Caco-2 (cell line): ENCODE results near the gene RSRP1. TPM values are rescaled to one million over a fixed set of nuclear protein-coding genes. Genes with fewer than 3 reads are reported as not detected.

Experiments used
- BruUV-seq: library from RNA; stranded (reverse); fragments of 400-500 nt; replicated peaks from 2 replicates; lab custom pipeline; 2021; lab: Mats Ljungman, UMichigan
- CTCF ChIA-PET: fragments of 300-600 bp; sonication (Branson Sonifier 250); formaldehyde crosslinking; loops from one replicate; lab custom pipeline; 2022; ENCODE audit warnings: antibody characterized with exemption; lab: Charles Lee
- POLR2A ChIA-PET: fragments of 300-600 bp; sonication (Branson Sonifier 250); formaldehyde crosslinking; loops from one replicate; lab custom pipeline; 2022; ENCODE audit warnings: antibody characterized with exemption; lab: Charles Lee
- DNase-seq, 2 experiments: peaks; one replicate each; pipeline versions ENCODE4 v3.0.0 to v3.0.0-alpha.2; 2020 to 2022
- H3K27me3 ChIP-seq: replicated peaks from 2 replicates; pipeline ENCODE4 v1.6.0; 2011; ENCODE audit warnings: low read length; ENCODE audit not compliant: control insufficient read depth, insufficient read depth
- H3K36me3 ChIP-seq: 2 replicates; pipeline ENCODE4 v1.5.1; 2011; ENCODE audit warnings: low read length; ENCODE audit not compliant: control insufficient read depth, insufficient read depth
- H3K4me1 ChIP-seq: fragments of 250-450 bp; sonication (Bioruptor Pico); 2 replicates; pipeline ENCODE4 v1.5.1; 2020; ENCODE audit warnings: mild to moderate bottlenecking
- H3K4me3 ChIP-seq: 2 replicates; pipeline ENCODE4 v1.5.1; 2011; ENCODE audit warnings: low read depth, mild to moderate bottlenecking, control low read depth, low read length
- H3K9me3 ChIP-seq: fragments of 250-450 bp; sonication (Bioruptor Pico); 2 replicates; pipeline ENCODE4 v1.5.1; 2020; ENCODE audit warnings: mild to moderate bottlenecking, moderate library complexity
- H3K27ac Mint-ChIP-seq: one replicate; pipeline ENCODE4 v1.8.0; 2022; ENCODE audit warnings: mixed read lengths; ENCODE audit not compliant: unreplicated experiment
- H3K27me3 Mint-ChIP-seq: one replicate; pipeline ENCODE4 v1.8.0; 2022; ENCODE audit warnings: mixed read lengths; ENCODE audit not compliant: insufficient read depth, unreplicated experiment
- H3K36me3 Mint-ChIP-seq: one replicate; pipeline ENCODE4 v1.8.0; 2022; ENCODE audit warnings: mild to moderate bottlenecking, mixed read lengths; ENCODE audit not compliant: insufficient read depth, unreplicated experiment
- H3K4me1 Mint-ChIP-seq: one replicate; pipeline ENCODE4 v1.8.0; 2022; ENCODE audit warnings: low read depth, mixed read lengths; ENCODE audit not compliant: unreplicated experiment
- H3K4me3 Mint-ChIP-seq: one replicate; pipeline ENCODE4 v1.8.0; 2022; ENCODE audit warnings: mild to moderate bottlenecking, moderate library complexity, mixed read lengths; ENCODE audit not compliant: unreplicated experiment
- H3K9me3 Mint-ChIP-seq: one replicate; pipeline ENCODE4 v1.8.0; 2022; ENCODE audit warnings: mixed read lengths; ENCODE audit not compliant: unreplicated experiment
- intact Hi-C: fragments of 100-400 bp; cut with micrococcal nuclease; formaldehyde crosslinking; loops from one replicate; pipeline ENCODE4 v1.10.0; 2022; ENCODE audit not compliant: unreplicated experiment
- total RNA-seq: library from RNA; stranded (reverse); gene quantifications from 2 replicates; pipeline ENCODE4 v1.2.3, GENCODE V29; 2022
- TF ChIP-seq, protein P1 (sequence below), 2 experiments: fragments of 200-600 bp in 1 of 2; IDR thresholded peaks; 1 replicate in 1 of 2; 2 replicates in 1 of 2; pipeline versions ENCODE4 v1.5.1 to v1.8.0; 2011 to 2022; ENCODE audit warnings: antibody characterized with exemption in 1 of 2, control low read depth in 1 of 2, inconsistent platforms in 1 of 2, low read depth in 1 of 2, low read length in 1 of 2, mild to moderate bottlenecking in 1 of 2, moderate library complexity in 1 of 2; ENCODE audit not compliant: insufficient read depth in 1 of 2, severe bottlenecking in 1 of 2, unreplicated experiment in 1 of 2

The RSRP1 gene
- total RNA-seq, 1 experiment from 2014 or later: 61.1 TPM

DNA sequence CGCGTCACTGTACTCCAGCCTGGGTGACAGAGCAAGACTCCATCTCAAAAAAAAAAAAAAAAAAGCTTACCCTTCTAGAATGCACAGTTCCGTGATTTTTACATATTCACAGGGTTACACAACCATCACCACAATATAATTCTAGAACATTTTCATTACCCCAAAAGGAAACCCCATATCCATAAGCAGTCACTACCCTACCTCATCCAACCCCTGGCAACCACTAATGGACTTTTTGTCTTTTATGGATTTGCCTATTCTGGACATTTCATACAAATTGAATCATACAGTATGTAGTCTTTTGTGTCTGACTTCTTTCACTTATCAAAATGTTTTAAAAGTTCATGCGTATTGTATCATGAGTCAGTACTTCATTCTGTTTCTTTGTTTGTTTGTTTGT lies 37.7 kb downstream of the RSRP1 start:
- no peaks in the 10 kb centered on the region for H3K9me3 ChIP-seq
- Mint-ChIP-seq H3K27me3 (no peaks in the 10 kb centered on the region), H3K4me3 (no peak overlapping the region), H3K9me3 (no peaks in the 10 kb centered on the region), H3K4me1 (no peaks in the 10 kb centered on the region), H3K36me3 (peaks cover 16% of the 10 kb centered on the region), H3K27ac (no peak overlapping the region)
- CTCF ChIA-PET: no interaction called here
- POLR2A ChIA-PET: no interaction called here
- peaks cover 23% of the 10 kb centered on the region for H3K4me1 ChIP-seq
- BruUV-seq: no TSS peak
- no peaks in the 10 kb centered on the region for H3K36me3 ChIP-seq
- TF ChIP-seq, protein P1, sequence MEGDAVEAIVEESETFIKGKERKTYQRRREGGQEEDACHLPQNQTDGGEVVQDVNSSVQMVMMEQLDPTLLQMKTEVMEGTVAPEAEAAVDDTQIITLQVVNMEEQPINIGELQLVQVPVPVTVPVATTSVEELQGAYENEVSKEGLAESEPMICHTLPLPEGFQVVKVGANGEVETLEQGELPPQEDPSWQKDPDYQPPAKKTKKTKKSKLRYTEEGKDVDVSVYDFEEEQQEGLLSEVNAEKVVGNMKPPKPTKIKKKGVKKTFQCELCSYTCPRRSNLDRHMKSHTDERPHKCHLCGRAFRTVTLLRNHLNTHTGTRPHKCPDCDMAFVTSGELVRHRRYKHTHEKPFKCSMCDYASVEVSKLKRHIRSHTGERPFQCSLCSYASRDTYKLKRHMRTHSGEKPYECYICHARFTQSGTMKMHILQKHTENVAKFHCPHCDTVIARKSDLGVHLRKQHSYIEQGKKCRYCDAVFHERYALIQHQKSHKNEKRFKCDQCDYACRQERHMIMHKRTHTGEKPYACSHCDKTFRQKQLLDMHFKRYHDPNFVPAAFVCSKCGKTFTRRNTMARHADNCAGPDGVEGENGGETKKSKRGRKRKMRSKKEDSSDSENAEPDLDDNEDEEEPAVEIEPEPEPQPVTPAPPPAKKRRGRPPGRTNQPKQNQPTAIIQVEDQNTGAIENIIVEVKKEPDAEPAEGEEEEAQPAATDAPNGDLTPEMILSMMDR (IDR thresholded peaks at IDR 0.05; ENCODE audit: insufficient read depth in 1 of 2, low read depth in 1 of 2, low read length in 1 of 2, severe bottlenecking in 1 of 2, unreplicated experiment in 1 of 2): no peak
- intact Hi-C loops: no loop called here
- DNase-seq: no peak
- no peaks in the 10 kb centered on the region for H3K27me3 ChIP-seq
- H3K4me3 ChIP-seq: no peak overlapping the region

DNA sequence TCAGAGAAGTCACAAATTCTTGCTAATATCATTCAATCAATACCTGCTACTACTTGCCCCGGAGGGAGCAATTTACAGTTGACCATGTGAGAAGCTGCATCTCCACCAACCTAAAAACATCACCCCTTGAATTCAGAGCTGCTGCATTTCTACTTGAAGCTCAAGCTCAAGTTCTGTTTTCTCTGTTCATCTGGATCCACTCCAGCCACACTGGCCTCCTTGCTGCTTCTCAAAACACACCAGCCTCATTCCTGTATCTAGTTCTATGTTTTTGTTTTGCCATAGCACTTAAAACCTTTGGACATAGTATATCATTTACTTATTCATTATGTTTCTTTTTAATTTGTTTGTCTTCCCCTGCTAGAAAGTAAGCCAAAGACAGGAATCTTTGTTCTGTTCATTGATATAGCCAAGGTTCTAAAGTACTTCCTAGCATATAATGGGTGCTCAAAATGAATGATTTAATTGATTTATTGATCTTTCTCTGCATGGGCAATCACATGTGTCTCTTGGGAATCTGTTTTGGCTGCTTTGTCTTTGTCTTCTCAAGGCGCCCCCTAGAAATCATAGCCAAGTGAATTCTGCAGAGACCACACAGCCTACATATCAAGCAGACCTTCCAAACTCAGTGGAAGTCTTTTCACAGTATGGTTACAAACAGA lies 38.6 kb downstream of the RSRP1 start:
- H3K4me1 Mint-ChIP-seq: no peaks in the 10 kb centered on the region
- BruUV-seq: no TSS peak

DNA sequence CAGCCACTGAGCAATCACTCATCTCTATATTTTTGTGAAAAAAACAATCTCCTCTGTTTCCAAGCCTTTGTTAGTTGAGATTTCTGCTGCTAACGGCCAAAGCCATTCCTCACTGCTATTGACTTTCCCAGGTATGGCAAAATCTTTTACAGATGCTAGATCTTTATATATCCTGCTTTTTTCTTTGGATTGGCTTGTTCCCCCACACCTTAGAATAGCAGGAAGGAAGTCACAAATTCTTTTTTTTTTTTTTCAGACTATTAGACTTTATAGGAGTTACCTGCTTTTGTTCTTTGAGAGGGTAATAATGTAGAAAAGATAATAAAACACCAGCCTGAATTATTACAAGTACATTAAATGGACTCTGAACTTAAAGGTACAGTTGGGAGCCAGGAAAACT lies 39.2 kb downstream of the RSRP1 start:
- DNase-seq: no peak
- TF ChIP-seq, protein P1 (IDR thresholded peaks at IDR 0.05; ENCODE audit: insufficient read depth in 1 of 2, low read depth in 1 of 2, low read length in 1 of 2, severe bottlenecking in 1 of 2, unreplicated experiment in 1 of 2): no peak
- no peak overlapping the region for H3K4me3 ChIP-seq
- H3K27me3 Mint-ChIP-seq: no peaks in the 10 kb centered on the region
- ChIA-PET POLR2A (no interaction called here), CTCF (interaction anchor here (0.7 kb wide), 1 partner anchor 10 kb away, joined by 3 read pairs; no protein-coding TSS in a partner anchor)
- intact Hi-C loops: no loop called here
- H3K9me3 Mint-ChIP-seq: no peaks in the 10 kb centered on the region
- no TSS peak for BruUV-seq
- H3K4me1 Mint-ChIP-seq: no peaks in the 10 kb centered on the region
- H3K27me3 ChIP-seq: no peaks in the 10 kb centered on the region
- peaks cover 19% of the 10 kb centered on the region for H3K4me1 ChIP-seq
- H3K9me3 ChIP-seq: no peaks in the 10 kb centered on the region
- H3K36me3 ChIP-seq: no peaks in the 10 kb centered on the region
- peaks cover 14% of the 10 kb centered on the region for H3K36me3 Mint-ChIP-seq
- H3K4me3 Mint-ChIP-seq: no peak overlapping the region
- H3K27ac Mint-ChIP-seq: no peak overlapping the region

More for the DNA sequence above, 38.6 kb downstream of the RSRP1 start:
- intact Hi-C loops: no loop called here
- H3K36me3 Mint-ChIP-seq: peaks cover 16% of the 10 kb centered on the region
- TF ChIP-seq, protein P1 (IDR thresholded peaks at IDR 0.05; ENCODE audit: insufficient read depth in 1 of 2, low read depth in 1 of 2, low read length in 1 of 2, severe bottlenecking in 1 of 2, unreplicated experiment in 1 of 2): no peak
- ChIA-PET POLR2A (no interaction called here), CTCF (interaction anchor here (0.7 kb wide), 1 partner anchor 10 kb away, joined by 3 read pairs; no protein-coding TSS in a partner anchor)
- no peaks in the 10 kb centered on the region for H3K9me3 ChIP-seq
- no peak overlapping the region for H3K4me3 Mint-ChIP-seq
- H3K36me3 ChIP-seq: no peaks in the 10 kb centered on the region
- H3K27ac Mint-ChIP-seq: no peak overlapping the region
- no peaks in the 10 kb centered on the region for H3K9me3 Mint-ChIP-seq
- no peaks in the 10 kb centered on the region for H3K27me3 Mint-ChIP-seq
- no peak overlapping the region for H3K4me3 ChIP-seq
- no peak for DNase-seq
- H3K27me3 ChIP-seq: no peaks in the 10 kb centered on the region
- H3K4me1 ChIP-seq: peaks cover 23% of the 10 kb centered on the region
